Activated CD4-positive, alpha-beta memory T cell treated with anti-CD3 and anti-CD28 coated beads, Interleukin-2, amount 10 ng/mL, durations not matched to agents 7 days and 5 days (primary cell): ENCODE results near the gene KCNJ11. TPM values are rescaled to one million over a fixed set of nuclear protein-coding genes. Genes with fewer than 3 reads are reported as not detected.

Source experiments
- CTCF ChIA-PET: fragments of 350-600 bp; sonication (Branson Sonifier 250); formaldehyde crosslinking; loops from one replicate; lab custom pipeline; 2021; ENCODE audit warnings: antibody characterized with exemption, inconsistent platforms; lab: Charles Lee
- POLR2A ChIA-PET: fragments of 350-600 bp; sonication (Branson Sonifier 250); formaldehyde crosslinking; loops from one replicate; lab custom pipeline; 2021; ENCODE audit warnings: antibody characterized with exemption; lab: Charles Lee
- DNase-seq: peaks from one replicate; pipeline ENCODE4 v3.0.0-alpha.2; 2020
- H3K27ac Mint-ChIP-seq: one replicate; pipeline ENCODE4 v1.8.0; 2021; ENCODE audit warnings: mild to moderate bottlenecking, mixed read lengths
- H3K27me3 Mint-ChIP-seq: one replicate; pipeline ENCODE4 v1.8.0; 2021; ENCODE audit warnings: mixed read lengths
- H3K36me3 Mint-ChIP-seq: one replicate; pipeline ENCODE4 v1.8.0; 2021; ENCODE audit warnings: low read depth, mixed read lengths
- H3K4me1 Mint-ChIP-seq: one replicate; pipeline ENCODE4 v1.8.0; 2021; ENCODE audit warnings: mixed read lengths
- H3K4me3 Mint-ChIP-seq: one replicate; pipeline ENCODE4 v1.8.0; 2021; ENCODE audit warnings: mild to moderate bottlenecking, mixed read lengths
- H3K9me3 Mint-ChIP-seq: one replicate; pipeline ENCODE4 v1.8.0; 2021; ENCODE audit warnings: mixed read lengths
- total RNA-seq, 2 experiments: library from RNA; stranded (reverse); gene quantifications; one replicate each; pipeline ENCODE4 v1.2.3, GENCODE V29; 2021

Gene KCNJ11
- total RNA-seq, 2 experiments from 2014 or later = 0.18 to 0.55 TPM

DNA sequence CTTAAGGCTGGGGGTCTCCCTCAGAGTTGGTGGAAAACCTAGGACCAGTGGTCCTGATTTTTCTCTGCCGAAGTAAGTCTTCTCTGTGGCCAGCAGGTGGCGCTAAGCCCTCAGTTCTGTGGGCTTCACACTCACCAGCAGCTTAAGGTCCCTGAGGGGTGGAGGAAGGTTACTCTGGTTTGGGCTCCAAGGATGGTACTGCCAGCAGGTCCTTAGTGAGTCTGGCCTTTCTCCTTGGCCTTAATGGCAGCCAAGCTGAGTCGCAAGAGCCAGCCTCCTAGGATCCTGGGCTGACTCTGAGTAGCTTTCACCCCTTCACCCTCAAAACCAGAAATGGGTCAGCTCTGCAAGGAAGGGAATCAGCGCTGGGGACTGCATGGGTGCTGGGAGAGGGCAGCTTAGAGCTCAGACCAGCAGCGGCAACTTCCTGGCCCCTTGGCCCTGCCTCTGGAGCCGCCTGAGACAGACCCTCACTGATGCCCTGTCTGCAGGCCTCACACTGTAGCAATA lies 4.4 kb downstream of the KCNJ11 start:
- CTCF ChIA-PET = interaction anchor here (0.6 to 4.6 kb wide), 24 partner anchors 14 to 482 kb away, joined by 3 to 46 read pairs (median 4); no protein-coding TSS in a partner anchor
- peaks cover 2% of the 10 kb centered on the region for H3K4me1 Mint-ChIP-seq
- H3K27me3 Mint-ChIP-seq = peaks cover 13% of the 10 kb centered on the region
- H3K36me3 Mint-ChIP-seq = no peaks in the 10 kb centered on the region
- DNase-seq = peak; percentile 79
- no peak overlapping the region for H3K27ac Mint-ChIP-seq
- H3K9me3 Mint-ChIP-seq = no peaks in the 10 kb centered on the region
- H3K4me3 Mint-ChIP-seq = no peak overlapping the region
- POLR2A ChIA-PET = interaction anchor here (1.1 to 1.6 kb wide), 2 partner anchors 30 to 120 kb away, joined by 3 to 4 read pairs; no protein-coding TSS in a partner anchor

GRCh38 chr11:17383461-17383860 lies 5.0 kb downstream of the KCNJ11 start:
- H3K27me3 Mint-ChIP-seq = peaks cover 13% of the 10 kb centered on the region
- H3K9me3 Mint-ChIP-seq = no peaks in the 10 kb centered on the region
- no peak for DNase-seq
- no peak overlapping the region for H3K27ac Mint-ChIP-seq
- ChIA-PET CTCF (interaction anchor here (0.6 to 4.6 kb wide), 18 partner anchors 16 to 482 kb away, joined by 3 to 46 read pairs (median 4); no protein-coding TSS in a partner anchor), POLR2A (interaction anchor here (1.1 kb wide), 1 partner anchor 120 kb away, joined by 3 read pairs; no protein-coding TSS in a partner anchor)
- peaks cover under 1% of the 10 kb centered on the region for H3K4me1 Mint-ChIP-seq
- H3K36me3 Mint-ChIP-seq = no peaks in the 10 kb centered on the region
- no peak overlapping the region for H3K4me3 Mint-ChIP-seq

- Mint-ChIP-seq H3K27ac (no peak overlapping the region), H3K9me3 (no peaks in the 10 kb centered on the region), H3K36me3 (no peaks in the 10 kb centered on the region), H3K4me1 (no peaks in the 10 kb centered on the region), H3K27me3 (peaks cover 9% of the 10 kb centered on the region), H3K4me3 (no peak overlapping the region)
- POLR2A ChIA-PET = no interaction called here
- CTCF ChIA-PET = interaction anchor here (0.6 to 4.6 kb wide), 7 partner anchors 28 to 148 kb away, joined by 3 to 46 read pairs (median 4); no protein-coding TSS in a partner anchor
- DNase-seq = no peak
Observed at GRCh38 chr11:17382046-17382728, 6.3 kb downstream of the KCNJ11 start.

DNA sequence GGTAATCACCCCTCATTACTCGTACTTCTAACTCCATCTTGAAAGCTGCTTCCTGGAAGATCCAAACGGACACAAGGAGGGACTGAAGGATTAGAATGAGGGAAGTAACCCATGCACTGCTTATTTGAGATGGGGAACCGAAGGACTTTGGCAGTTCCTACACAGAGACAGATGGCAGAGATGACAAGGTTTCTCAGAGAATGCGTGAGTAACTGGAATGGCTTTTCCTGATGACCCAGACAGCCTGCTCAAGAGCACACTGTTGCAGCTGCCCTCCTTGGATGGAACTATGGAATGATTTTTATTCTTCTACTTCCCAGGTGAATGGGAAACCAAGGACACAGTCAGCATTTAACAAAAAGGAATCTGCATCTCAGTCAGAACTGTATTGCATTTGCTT lies 7.3 kb downstream of the KCNJ11 start:
- H3K27ac Mint-ChIP-seq = no peak overlapping the region
- H3K27me3 Mint-ChIP-seq = peaks cover 9% of the 10 kb centered on the region
- ChIA-PET CTCF (interaction anchor here (1.2 to 1.3 kb wide), 2 partner anchors 27 to 127 kb away, joined by 3 to 4 read pairs; no protein-coding TSS in a partner anchor), POLR2A (no interaction called here)
- no peak overlapping the region for H3K4me3 Mint-ChIP-seq
- H3K4me1 Mint-ChIP-seq = no peaks in the 10 kb centered on the region
- no peaks in the 10 kb centered on the region for H3K36me3 Mint-ChIP-seq
- no peak for DNase-seq
- H3K9me3 Mint-ChIP-seq = no peaks in the 10 kb centered on the region

DNA sequence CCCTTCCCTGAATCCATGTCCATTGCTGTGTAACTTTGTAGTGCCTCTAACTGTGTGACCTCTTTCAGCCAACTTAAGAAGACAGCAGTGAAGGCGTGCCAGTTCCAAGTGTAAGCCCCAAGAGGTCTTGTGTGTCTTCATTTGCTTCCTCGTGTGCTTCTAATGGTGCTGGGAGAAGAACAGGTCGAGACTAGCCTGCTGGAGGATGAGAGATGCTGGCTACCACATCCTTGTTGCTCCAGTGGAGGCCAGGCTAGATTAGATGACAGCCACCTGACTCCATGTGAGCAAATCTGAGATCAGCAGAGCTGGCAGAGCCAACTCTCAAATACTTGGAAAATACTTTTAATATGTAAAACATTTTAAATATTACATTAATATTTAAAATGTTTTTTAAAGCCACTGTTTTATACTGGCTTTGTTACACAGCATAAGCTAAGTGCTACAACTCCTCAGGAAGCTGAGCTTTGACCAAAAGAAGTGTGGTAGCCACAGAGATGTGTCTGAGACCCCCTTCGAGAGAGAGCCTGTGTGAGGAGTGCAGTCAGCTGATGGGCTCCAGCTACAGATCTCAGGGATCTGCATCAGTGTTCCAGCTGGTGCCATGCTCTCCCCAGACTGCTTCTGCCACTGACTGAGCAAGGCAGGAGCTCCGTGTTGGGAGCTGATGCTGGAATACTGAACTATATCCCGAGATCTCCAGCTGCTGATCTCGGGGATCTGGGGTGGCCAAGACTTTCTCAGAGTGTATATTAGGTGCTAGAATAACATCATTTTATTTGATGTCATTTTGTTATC lies 8.9 kb downstream of the KCNJ11 start:
- H3K27me3 Mint-ChIP-seq = peaks cover 4% of the 10 kb centered on the region
- no peak for DNase-seq
- H3K36me3 Mint-ChIP-seq = no peaks in the 10 kb centered on the region
- ChIA-PET CTCF (interaction anchor here (0.6 to 1.9 kb wide), 3 partner anchors 10 to 139 kb away, joined by 3 to 7 read pairs (median 5); no protein-coding TSS in a partner anchor), POLR2A (no interaction called here)
- H3K27ac Mint-ChIP-seq = no peak overlapping the region
- H3K9me3 Mint-ChIP-seq = no peaks in the 10 kb centered on the region
- H3K4me3 Mint-ChIP-seq = no peak overlapping the region
- H3K4me1 Mint-ChIP-seq = no peaks in the 10 kb centered on the region

GRCh38 chr11:17378655-17379054 lies 9.8 kb downstream of the KCNJ11 start:
- Mint-ChIP-seq H3K9me3 (no peaks in the 10 kb centered on the region), H3K27me3 (peaks cover 2% of the 10 kb centered on the region), H3K4me3 (no peak overlapping the region), H3K4me1 (no peaks in the 10 kb centered on the region), H3K27ac (no peak overlapping the region), H3K36me3 (no peaks in the 10 kb centered on the region)
- ChIA-PET POLR2A (no interaction called here), CTCF (no interaction called here)
- no peak for DNase-seq

DNA sequence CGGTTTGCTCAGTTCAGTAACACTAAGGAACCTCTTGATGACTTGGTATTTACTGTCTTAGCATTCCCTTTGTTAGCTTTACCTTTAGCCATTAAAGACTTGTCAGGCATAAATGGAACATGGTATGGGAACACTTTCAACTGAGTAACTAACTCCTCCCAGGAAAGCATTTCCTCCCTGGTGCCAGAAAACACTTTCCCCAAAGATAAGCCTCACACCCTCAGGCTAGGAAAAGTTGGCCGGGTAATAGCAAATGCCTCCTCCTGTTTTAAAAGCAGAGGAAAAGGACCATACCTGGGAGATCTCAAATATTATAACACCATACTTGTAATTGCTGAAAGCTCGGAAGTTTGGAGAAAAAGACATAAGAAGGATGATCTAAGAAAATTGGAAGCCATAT lies 12.0 kb downstream of the KCNJ11 start:
- ChIA-PET CTCF (no interaction called here), POLR2A (no interaction called here)
- Mint-ChIP-seq H3K9me3 (peaks cover 16% of the 10 kb centered on the region), H3K27me3 (peaks cover 2% of the 10 kb centered on the region), H3K36me3 (peaks cover 7% of the 10 kb centered on the region), H3K4me3 (no peak overlapping the region), H3K27ac (no peak overlapping the region), H3K4me1 (no peaks in the 10 kb centered on the region)
- no peak for DNase-seq

DNA sequence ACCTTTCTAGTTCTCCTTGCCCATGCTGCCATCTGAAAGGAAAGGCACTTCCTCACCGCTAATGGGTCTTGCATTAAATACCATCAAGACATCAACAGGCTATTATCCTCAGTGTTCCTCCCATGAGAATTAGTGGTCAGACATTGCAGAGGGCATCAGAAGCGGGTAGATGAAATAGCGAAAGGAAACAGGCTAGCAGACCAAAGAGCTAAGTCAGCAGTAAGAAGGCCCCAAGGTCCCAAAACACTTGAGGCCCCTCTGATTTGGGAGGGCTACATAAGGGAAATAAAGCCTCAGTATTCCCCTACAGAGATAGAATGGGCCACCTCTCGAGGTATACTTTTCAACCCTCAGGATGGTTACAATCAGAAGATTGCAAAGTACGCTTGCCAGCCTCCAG lies 12.9 kb downstream of the KCNJ11 start:
- Mint-ChIP-seq H3K27me3 (no peaks in the 10 kb centered on the region), H3K36me3 (peaks cover 9% of the 10 kb centered on the region), H3K9me3 (peaks cover 24% of the 10 kb centered on the region), H3K4me1 (no peaks in the 10 kb centered on the region), H3K27ac (no peak overlapping the region), H3K4me3 (no peak overlapping the region)
- ChIA-PET POLR2A (no interaction called here), CTCF (no interaction called here)
- DNase-seq = no peak

DNA sequence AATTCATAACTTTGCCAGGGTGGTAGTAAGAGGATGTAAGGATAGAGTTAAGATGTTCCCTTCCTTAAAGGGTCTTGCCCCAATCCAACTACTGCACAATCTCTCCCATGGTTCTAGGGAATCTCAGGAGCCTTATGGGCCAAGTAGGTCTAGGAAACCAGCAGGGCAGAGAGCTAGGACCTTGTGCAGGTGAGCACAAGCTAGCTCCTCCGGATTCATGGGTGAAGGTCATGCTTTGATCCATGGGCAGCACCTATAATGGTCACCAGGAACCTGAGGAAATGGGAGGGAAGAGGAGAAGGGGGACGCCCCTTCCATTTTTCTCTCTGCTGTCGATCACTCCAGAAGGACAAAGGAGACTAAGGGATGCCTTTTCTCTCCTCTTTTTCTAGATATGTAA lies 16.8 kb downstream of the KCNJ11 start:
- H3K9me3 Mint-ChIP-seq = peaks cover 43% of the 10 kb centered on the region
- DNase-seq = no peak
- H3K4me3 Mint-ChIP-seq = no peak overlapping the region
- no peak overlapping the region for H3K27ac Mint-ChIP-seq
- CTCF ChIA-PET = no interaction called here
- H3K27me3 Mint-ChIP-seq = no peaks in the 10 kb centered on the region
- POLR2A ChIA-PET = no interaction called here
- peaks cover 16% of the 10 kb centered on the region for H3K36me3 Mint-ChIP-seq
- H3K4me1 Mint-ChIP-seq = peaks cover 11% of the 10 kb centered on the region

DNA sequence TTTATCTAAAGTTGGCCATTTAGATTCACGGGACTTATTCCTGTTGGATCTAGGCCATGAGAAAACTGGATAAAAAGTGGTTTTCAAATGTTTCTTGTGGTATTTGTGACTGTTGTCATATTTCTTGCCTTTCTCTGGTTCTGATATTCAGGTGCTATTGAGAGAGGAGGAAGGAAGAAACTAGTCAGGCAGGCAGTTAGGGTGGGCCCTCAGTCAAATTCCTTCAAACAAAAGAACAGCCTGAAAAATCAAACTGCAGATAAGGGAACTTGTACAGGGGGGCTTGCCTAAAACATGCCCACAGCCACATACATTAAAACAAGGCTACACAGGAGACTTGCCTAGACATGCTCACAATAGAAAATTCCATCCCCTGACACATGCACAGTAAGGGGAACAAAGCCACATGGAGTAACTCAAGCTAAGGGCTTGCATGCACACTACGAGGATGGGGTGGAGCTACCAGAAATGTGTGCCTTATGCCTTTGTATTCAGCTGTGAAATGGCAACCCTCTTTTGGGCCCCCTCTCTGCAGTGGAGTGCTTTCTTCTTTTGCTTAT lies 18.7 kb downstream of the KCNJ11 start:
- POLR2A ChIA-PET = no interaction called here
- Mint-ChIP-seq H3K4me1 (peaks cover 11% of the 10 kb centered on the region), H3K36me3 (peaks cover 16% of the 10 kb centered on the region), H3K27ac (no peak overlapping the region), H3K27me3 (no peaks in the 10 kb centered on the region), H3K9me3 (peaks cover 43% of the 10 kb centered on the region), H3K4me3 (no peak overlapping the region)
- DNase-seq = no peak
- CTCF ChIA-PET = no interaction called here

DNA sequence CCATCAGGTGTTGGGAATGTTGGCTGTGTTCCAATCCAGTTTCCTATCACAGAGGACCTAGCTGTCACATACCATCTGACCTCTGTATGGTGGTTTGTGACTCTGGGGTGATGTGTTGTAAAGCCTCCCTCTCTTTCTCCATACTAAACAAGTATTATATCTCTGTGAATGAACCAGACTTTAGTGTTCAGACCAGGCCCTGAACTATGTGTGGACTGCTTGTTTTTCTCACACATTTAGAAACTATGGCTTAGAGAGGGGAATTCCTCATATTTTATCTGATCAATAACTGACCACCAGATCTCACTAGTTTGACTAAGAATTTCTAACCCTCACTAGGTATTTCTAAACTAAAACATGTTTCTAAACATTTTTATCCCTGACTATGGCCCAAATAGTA lies 19.4 kb downstream of the KCNJ11 start:
- ChIA-PET POLR2A (no interaction called here), CTCF (no interaction called here)
- H3K9me3 Mint-ChIP-seq = peaks cover 43% of the 10 kb centered on the region
- H3K36me3 Mint-ChIP-seq = peaks cover 16% of the 10 kb centered on the region
- H3K4me3 Mint-ChIP-seq = no peak overlapping the region
- H3K27ac Mint-ChIP-seq = no peak overlapping the region
- peaks cover 11% of the 10 kb centered on the region for H3K4me1 Mint-ChIP-seq
- H3K27me3 Mint-ChIP-seq = no peaks in the 10 kb centered on the region
- DNase-seq = no peak

GRCh38 chr11:17368551-17368950 lies 19.9 kb downstream of the KCNJ11 start:
- Mint-ChIP-seq H3K4me1 (peaks cover 11% of the 10 kb centered on the region), H3K27me3 (no peaks in the 10 kb centered on the region), H3K36me3 (peaks cover 16% of the 10 kb centered on the region), H3K27ac (no peak overlapping the region), H3K9me3 (peaks cover 43% of the 10 kb centered on the region), H3K4me3 (no peak overlapping the region)
- ChIA-PET CTCF (no interaction called here), POLR2A (no interaction called here)
- DNase-seq = no peak

- Mint-ChIP-seq H3K4me3 (no peak overlapping the region), H3K27me3 (no peaks in the 10 kb centered on the region)
- POLR2A ChIA-PET = no interaction called here
Observed at GRCh38 chr11:17366495-17366894, 22.0 kb downstream of the KCNJ11 start.

More at GRCh38 chr11:17366495-17366894, 22.0 kb downstream of the KCNJ11 start:
- H3K27ac Mint-ChIP-seq = no peak overlapping the region
- CTCF ChIA-PET = interaction anchor here (1.2 to 2.9 kb wide), 3 partner anchors 8 to 20 kb away, joined by 3 to 8 read pairs (median 5); no protein-coding TSS in a partner anchor
- H3K4me1 Mint-ChIP-seq = peaks cover 11% of the 10 kb centered on the region
- peaks cover 27% of the 10 kb centered on the region for H3K9me3 Mint-ChIP-seq
- H3K36me3 Mint-ChIP-seq = peaks cover 10% of the 10 kb centered on the region
- no peak for DNase-seq
